GM11168 (cell line): ENCODE measurements around the gene NPPC.
"Not testable (repeated sequence)": the region's sequence is repeated elsewhere in the genome, so short reads cannot be mapped to it uniquely, and the experiment has no call there.

ENCODE experiments used
- in situ Hi-C: fragments of 300-500 bp; cut with MboI; formaldehyde crosslinking; loops from one replicate; pipeline ENCODE4 v1.12.0; 2022; ENCODE audit warnings: low sequenced_read_pairs; ENCODE audit not compliant: unreplicated experiment

The NPPC gene

DNA sequence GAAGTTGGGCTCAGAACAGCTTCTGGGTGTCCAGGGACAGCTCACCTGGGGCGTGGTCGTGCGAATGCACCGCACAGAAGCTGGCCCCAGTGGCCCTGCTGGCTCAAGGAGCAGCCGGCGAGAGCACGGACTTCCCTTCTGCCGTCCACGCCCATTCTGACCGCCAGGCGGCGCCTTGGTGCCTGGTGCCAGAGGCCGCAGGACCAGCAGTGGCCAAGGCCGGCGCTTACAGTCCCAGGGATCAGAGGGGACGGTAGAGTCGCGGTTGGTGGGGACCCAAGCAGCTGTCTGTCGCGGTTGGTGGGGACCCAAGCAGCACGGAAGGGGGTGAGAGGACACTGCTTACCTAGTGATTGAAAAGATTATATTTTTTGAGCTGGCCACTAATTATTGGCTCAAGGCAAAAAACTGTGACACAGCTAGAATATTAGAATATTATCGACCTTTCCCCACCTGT, 25.7 kb downstream of the NPPC start:
- in situ Hi-C loops, result no loop called here

DNA sequence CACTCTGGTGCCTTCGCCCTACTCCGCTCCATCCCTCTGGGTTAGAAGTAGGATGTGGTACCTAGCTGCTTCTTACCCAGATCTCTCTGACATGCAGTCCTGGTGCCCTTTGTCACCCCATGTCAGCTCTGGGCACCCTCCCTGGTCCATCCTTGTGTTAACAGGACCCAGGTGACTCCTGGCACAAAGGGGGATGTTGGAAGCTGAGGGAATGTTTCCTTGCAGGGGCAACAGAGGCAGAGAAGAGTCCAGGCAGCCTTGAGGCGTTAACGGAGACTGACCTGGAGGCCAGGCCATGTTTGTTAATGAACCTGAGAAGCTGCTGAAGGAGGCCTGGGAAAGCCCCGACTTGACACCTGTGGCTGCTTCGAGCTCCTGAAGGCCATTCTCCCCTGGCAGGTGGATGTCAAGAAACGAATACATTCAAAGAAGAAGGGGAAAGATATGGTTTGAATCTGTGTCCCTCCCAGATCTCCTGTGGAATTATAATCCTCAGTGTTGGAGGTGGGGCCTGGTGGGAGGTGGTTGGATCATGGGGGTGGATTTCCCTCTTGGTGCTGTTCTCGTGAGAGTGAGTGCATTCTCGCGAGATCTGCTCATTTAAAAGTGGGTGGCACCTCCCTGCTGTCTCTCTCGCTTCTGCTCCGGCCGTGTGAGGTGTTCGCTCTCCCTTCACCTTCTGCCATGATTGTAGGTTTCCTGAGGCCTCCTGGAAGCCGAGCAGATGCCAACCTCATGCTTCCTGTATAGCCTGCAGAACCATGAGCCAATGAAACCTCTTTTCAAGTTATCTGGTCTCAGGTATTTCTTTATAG, 31.4 kb downstream of the NPPC start:
- in situ Hi-C loops, result no loop called here

- in situ Hi-C loops, result no loop called here
Measured at GRCh38 chr2:231891514-231891905, 34.7 kb downstream of the NPPC start.

- in situ Hi-C loops, result no loop called here
Measured at GRCh38 chr2:231890896-231891513, 35.2 kb downstream of the NPPC start.

- in situ Hi-C loops, result no loop called here
Measured at GRCh38 chr2:231887756-231888155, 38.4 kb downstream of the NPPC start.

DNA sequence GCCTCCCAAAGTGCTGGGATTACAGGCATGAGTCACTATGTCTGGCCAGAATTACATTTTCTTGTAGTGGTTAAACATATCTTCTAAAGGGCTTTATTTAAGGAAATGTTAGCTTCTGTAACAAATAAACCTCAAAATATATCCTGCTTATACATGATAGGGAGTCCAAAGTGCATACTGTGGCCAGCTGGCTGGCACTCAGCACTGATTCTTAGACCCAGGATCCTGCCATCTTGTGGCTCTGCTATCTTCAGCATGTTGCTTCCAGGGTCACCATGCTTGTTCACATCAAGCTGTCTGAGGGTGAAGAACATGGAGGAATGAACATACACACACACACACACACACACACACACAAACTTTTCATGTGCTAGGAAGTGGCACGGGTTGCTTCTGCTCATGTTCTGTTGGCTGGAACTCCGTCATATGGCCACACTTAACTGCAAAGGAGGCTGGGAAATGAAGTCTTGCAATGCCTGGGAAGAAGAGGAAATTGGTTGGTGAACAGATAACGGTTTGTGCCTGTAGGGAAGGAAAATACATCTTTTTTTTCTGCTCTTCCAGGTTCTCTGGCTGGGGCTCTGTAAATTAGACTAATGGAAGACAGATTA, 40.0 kb downstream of the NPPC start:
- in situ Hi-C loops, result no loop called here

GRCh38 chr2:231884438-231885140, 41.6 kb downstream of the NPPC start:
- in situ Hi-C loops, result no loop called here

- in situ Hi-C loops, result no loop called here
Measured at GRCh38 chr2:231883468-231883881, 42.7 kb downstream of the NPPC start.

DNA sequence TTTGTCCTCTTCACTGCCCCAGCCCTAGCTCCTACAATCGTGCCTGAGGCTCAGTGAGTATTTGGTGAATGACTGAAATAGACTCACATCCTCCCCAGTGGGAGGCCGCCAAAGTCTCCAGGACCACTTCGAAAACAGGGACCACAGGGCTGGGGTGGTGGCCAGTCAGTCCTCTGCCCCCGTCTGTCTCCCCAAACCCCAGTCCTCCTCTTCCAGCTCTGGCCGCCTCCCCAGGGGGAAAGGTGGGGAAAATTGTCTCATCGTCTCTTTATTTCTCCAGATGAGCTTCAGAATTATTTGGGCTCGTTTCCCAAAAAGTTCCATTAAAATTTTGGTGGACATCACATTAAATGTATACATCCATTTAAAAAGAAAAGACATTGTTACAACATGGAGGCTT, 43.5 kb downstream of the NPPC start:
- in situ Hi-C loops, result no loop called here

- in situ Hi-C loops, result not testable (repeated sequence)
Measured at GRCh38 chr2:231880371-231880770, 45.8 kb downstream of the NPPC start.

DNA sequence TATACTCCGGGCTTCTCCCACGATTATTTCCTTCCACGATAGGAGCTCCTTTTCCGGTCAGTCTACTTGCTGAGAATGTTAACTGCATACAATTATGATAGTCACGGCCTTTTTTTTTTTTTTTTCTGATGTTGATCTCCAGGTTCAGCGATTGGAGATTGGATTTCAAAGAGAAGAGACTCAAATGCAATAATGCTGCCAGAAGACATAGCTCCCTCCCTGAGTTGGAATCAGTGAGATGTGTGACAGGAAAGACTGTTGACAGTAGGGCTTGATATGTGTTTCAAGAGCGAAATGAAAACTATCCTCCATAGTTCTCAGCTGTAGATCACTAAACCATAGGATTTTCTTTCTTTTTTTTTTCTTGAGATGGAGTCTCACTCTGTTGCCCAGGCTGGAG, 47.0 kb downstream of the NPPC start:
- in situ Hi-C loops, result no loop called here

DNA sequence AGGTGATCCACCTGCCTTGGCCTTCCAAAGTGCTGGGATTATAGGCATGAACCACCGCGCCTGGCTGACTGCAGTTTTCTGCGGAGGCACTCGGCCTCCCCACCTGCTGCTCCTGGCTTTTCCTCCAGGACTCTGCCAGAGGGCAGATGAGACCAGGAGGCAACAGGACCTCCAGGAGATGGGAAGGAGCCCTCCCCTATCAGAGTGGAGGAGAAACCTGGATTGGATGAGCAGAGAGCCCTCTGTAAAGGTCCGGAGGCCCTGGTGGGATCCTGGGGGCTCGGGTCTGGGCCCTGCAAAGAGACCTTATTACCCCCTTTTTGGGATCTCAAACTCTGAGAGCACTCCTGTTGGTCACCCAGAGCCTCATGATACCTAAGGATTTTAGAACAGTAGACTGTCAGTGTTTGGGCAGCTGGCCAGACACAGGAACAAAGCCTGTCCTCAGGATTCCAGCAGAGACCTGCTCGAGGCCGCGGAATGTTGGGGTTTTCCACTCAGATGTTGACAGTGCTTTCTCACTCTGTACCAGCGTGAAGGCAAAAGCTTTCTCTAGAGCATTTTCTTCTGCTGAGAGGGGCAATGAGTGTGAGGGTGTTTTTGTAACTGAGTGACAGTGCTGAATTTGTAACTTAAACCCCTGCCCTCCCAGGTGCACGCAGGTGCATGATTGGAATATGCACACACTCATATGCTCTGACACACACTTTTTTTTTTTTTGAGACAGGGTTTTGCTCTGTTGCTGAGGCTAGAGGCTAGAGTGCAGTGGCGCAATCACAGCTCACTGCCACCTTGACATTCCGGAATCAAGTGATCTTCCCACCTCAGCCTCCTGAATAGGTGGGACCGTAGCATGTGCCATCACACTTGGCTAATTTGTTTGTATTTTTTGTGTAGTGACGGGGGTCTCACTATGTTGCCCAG, 48.4 kb downstream of the NPPC start:
- in situ Hi-C loops, result no loop called here

DNA sequence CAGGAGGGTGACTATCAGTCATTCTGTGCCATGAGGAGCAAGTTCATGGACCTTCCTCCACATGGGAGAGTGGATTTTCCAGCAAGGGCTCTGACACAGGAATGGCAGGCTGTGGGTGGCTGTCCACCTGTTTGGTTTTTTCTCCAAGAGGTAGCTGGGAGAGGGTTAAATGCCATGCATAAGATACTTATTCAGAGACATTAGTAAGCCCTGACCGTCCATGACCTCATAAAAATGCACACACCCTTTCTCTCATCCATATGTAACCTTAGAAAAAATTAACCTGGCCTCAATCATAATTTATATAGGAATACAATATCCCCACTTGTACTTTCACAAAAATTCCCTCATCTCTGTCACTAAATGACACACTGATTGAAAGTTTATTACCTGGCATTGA, 51.3 kb downstream of the NPPC start:
- in situ Hi-C loops, result no loop called here
